Caco-2 (cell line): ENCODE data around the gene MIA. TPM values are rescaled to one million over a fixed set of nuclear protein-coding genes. Genes with fewer than 3 reads are reported as not detected.
"Not testable (repeated sequence)": the region's sequence is repeated elsewhere in the genome, so short reads cannot be mapped to it uniquely, and the experiment has no call there.

Experiments used
- BruUV-seq: library from RNA; stranded (reverse); fragments of 400-500 nt; replicated peaks from 2 replicates; lab custom pipeline; 2021; lab: Mats Ljungman, UMichigan
- CTCF ChIA-PET: fragments of 300-600 bp; sonication (Branson Sonifier 250); formaldehyde crosslinking; loops from one replicate; lab custom pipeline; 2022; ENCODE audit warnings: antibody characterized with exemption; lab: Charles Lee
- POLR2A ChIA-PET: fragments of 300-600 bp; sonication (Branson Sonifier 250); formaldehyde crosslinking; loops from one replicate; lab custom pipeline; 2022; ENCODE audit warnings: antibody characterized with exemption; lab: Charles Lee
- DNase-seq, 2 experiments: peaks; one replicate each; pipeline versions ENCODE4 v3.0.0 to v3.0.0-alpha.2; 2020 to 2022
- H3K27me3 ChIP-seq: replicated peaks from 2 replicates; pipeline ENCODE4 v1.6.0; 2011; ENCODE audit warnings: low read length; ENCODE audit not compliant: control insufficient read depth, insufficient read depth
- H3K36me3 ChIP-seq: 2 replicates; pipeline ENCODE4 v1.5.1; 2011; ENCODE audit warnings: low read length; ENCODE audit not compliant: control insufficient read depth, insufficient read depth
- H3K4me1 ChIP-seq: fragments of 250-450 bp; sonication (Bioruptor Pico); 2 replicates; pipeline ENCODE4 v1.5.1; 2020; ENCODE audit warnings: mild to moderate bottlenecking
- H3K4me3 ChIP-seq: 2 replicates; pipeline ENCODE4 v1.5.1; 2011; ENCODE audit warnings: low read depth, mild to moderate bottlenecking, control low read depth, low read length
- H3K9me3 ChIP-seq: fragments of 250-450 bp; sonication (Bioruptor Pico); 2 replicates; pipeline ENCODE4 v1.5.1; 2020; ENCODE audit warnings: mild to moderate bottlenecking, moderate library complexity
- H3K27ac Mint-ChIP-seq: one replicate; pipeline ENCODE4 v1.8.0; 2022; ENCODE audit warnings: mixed read lengths; ENCODE audit not compliant: unreplicated experiment
- H3K27me3 Mint-ChIP-seq: one replicate; pipeline ENCODE4 v1.8.0; 2022; ENCODE audit warnings: mixed read lengths; ENCODE audit not compliant: insufficient read depth, unreplicated experiment
- H3K36me3 Mint-ChIP-seq: one replicate; pipeline ENCODE4 v1.8.0; 2022; ENCODE audit warnings: mild to moderate bottlenecking, mixed read lengths; ENCODE audit not compliant: insufficient read depth, unreplicated experiment
- H3K4me1 Mint-ChIP-seq: one replicate; pipeline ENCODE4 v1.8.0; 2022; ENCODE audit warnings: low read depth, mixed read lengths; ENCODE audit not compliant: unreplicated experiment
- H3K4me3 Mint-ChIP-seq: one replicate; pipeline ENCODE4 v1.8.0; 2022; ENCODE audit warnings: mild to moderate bottlenecking, moderate library complexity, mixed read lengths; ENCODE audit not compliant: unreplicated experiment
- H3K9me3 Mint-ChIP-seq: one replicate; pipeline ENCODE4 v1.8.0; 2022; ENCODE audit warnings: mixed read lengths; ENCODE audit not compliant: unreplicated experiment
- CTCF ChIP-seq, 2 experiments: fragments of 200-600 bp in 1 of 2; IDR thresholded peaks; 1 replicate in 1 of 2; 2 replicates in 1 of 2; pipeline versions ENCODE4 v1.5.1 to v1.8.0; 2011 to 2022; ENCODE audit warnings: antibody characterized with exemption in 1 of 2, control low read depth in 1 of 2, inconsistent platforms in 1 of 2, low read depth in 1 of 2, low read length in 1 of 2, mild to moderate bottlenecking in 1 of 2, moderate library complexity in 1 of 2; ENCODE audit not compliant: insufficient read depth in 1 of 2, severe bottlenecking in 1 of 2, unreplicated experiment in 1 of 2
- intact Hi-C: fragments of 100-400 bp; cut with micrococcal nuclease; formaldehyde crosslinking; loops from one replicate; pipeline ENCODE4 v1.10.0; 2022; ENCODE audit not compliant: unreplicated experiment
- total RNA-seq: library from RNA; stranded (reverse); gene quantifications from 2 replicates; pipeline ENCODE4 v1.2.3, GENCODE V29; 2022

The MIA gene
- total RNA-seq, 1 experiment from 2014 or later = 1.1 TPM

- H3K27ac Mint-ChIP-seq = no peak overlapping the region
- H3K4me3 ChIP-seq = no peak overlapping the region
- H3K27me3 Mint-ChIP-seq = no peaks in the 10 kb centered on the region
- no peak overlapping the region for H3K4me3 Mint-ChIP-seq
- peaks cover 18% of the 10 kb centered on the region for H3K4me1 Mint-ChIP-seq
- no TSS peak for BruUV-seq
- no peak for DNase-seq
- no peaks in the 10 kb centered on the region for H3K9me3 ChIP-seq
- H3K27me3 ChIP-seq = no peaks in the 10 kb centered on the region
- intact Hi-C loops = no loop called here
- peaks cover 17% of the 10 kb centered on the region for H3K36me3 Mint-ChIP-seq
- no peaks in the 10 kb centered on the region for H3K9me3 Mint-ChIP-seq
- POLR2A ChIA-PET = no interaction called here
- H3K36me3 ChIP-seq = no peaks in the 10 kb centered on the region; the same call in 1 of the 2 replicates
- peaks cover 6% of the 10 kb centered on the region; the same call in 1 of the 2 replicates for H3K4me1 ChIP-seq
- no peak for TF ChIP-seq CTCF (IDR thresholded peaks at IDR 0.05; ENCODE audit: insufficient read depth in 1 of 2, low read depth in 1 of 2, low read length in 1 of 2, severe bottlenecking in 1 of 2, unreplicated experiment in 1 of 2)
- CTCF ChIA-PET = no interaction called here
Measured at GRCh38 chr19:40781140-40781539, 5.8 kb downstream of the MIA start.

DNA sequence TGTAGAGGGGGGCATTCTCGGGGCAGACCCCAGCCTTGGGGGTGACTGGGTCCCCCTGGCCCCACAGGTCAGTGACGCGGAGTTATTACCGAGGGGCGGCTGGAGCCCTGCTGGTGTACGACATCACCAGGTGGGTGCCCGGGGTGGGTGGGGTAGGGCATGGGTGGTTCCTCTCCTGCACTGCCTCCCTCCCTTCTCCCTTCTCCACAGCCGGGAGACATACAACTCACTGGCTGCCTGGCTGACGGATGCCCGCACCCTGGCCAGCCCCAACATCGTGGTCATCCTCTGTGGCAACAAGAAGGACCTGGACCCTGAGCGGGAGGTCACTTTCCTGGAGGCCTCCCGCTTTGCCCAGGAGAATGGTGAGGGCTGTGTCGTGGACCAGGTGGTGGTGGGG lies 8.4 kb downstream of the MIA start:
- POLR2A ChIA-PET = no interaction called here
- no peaks in the 10 kb centered on the region for H3K27me3 Mint-ChIP-seq

DNA sequence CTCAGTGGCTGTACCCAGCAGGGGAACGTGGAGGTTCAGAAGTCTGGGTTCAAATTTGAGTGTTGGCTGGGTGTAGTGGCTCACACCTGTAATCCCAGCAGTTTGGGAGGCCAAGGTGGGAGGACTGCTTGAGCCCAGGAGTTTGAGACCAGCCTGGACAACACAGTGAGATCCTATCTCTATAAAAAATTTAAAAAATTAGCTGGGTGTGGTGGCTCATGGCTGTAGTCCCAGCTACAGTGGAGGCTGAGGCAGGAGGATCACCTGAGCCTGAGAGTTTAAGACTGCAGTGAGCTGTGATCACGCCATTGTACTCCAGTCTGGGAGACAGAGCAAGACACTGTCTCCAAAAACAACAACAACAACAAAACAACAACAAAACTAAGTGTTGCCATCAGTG lies 8.8 kb downstream of the MIA start:
- H3K4me3 Mint-ChIP-seq, H3K27me3 ChIP-seq, H3K36me3 ChIP-seq, H3K27ac Mint-ChIP-seq, H3K4me1 ChIP-seq, DNase-seq, BruUV-seq, H3K36me3 Mint-ChIP-seq, H3K4me3 ChIP-seq, H3K9me3 ChIP-seq, intact Hi-C loops, H3K9me3 Mint-ChIP-seq, H3K27me3 Mint-ChIP-seq, POLR2A ChIA-PET: not testable (repeated sequence)
- CTCF ChIA-PET = interaction anchor here (0.7 kb wide), 1 partner anchor 923 kb away, joined by 4 read pairs; no protein-coding TSS in a partner anchor
- H3K4me1 Mint-ChIP-seq = peaks cover 11% of the 10 kb centered on the region

More for the DNA sequence above, 8.4 kb downstream of the MIA start:
- H3K36me3 Mint-ChIP-seq = peaks cover 2% of the 10 kb centered on the region
- no peak overlapping the region for H3K27ac Mint-ChIP-seq
- no TSS peak for BruUV-seq
- no peak for DNase-seq
- H3K27me3 ChIP-seq = no peaks in the 10 kb centered on the region
- no peaks in the 10 kb centered on the region for H3K9me3 Mint-ChIP-seq
- H3K9me3 ChIP-seq = no peaks in the 10 kb centered on the region
- H3K4me1 Mint-ChIP-seq = peaks cover 15% of the 10 kb centered on the region
- H3K4me3 ChIP-seq = no peak overlapping the region
- no peaks in the 10 kb centered on the region; the same call in 1 of the 2 replicates for H3K36me3 ChIP-seq
- intact Hi-C loops = no loop called here
- H3K4me3 Mint-ChIP-seq = no peak overlapping the region
- no peak for TF ChIP-seq CTCF (IDR thresholded peaks at IDR 0.05; ENCODE audit: insufficient read depth in 1 of 2, low read depth in 1 of 2, low read length in 1 of 2, severe bottlenecking in 1 of 2, unreplicated experiment in 1 of 2)
- H3K4me1 ChIP-seq = no peaks in the 10 kb centered on the region
- CTCF ChIA-PET = no interaction called here
